NCI-H2107 treated with DMSO at 0.1 percent for 48 hours (cell line): ENCODE results near the gene MYO5A.
"Not testable (repeated sequence)": the region's sequence is repeated elsewhere in the genome, so short reads cannot be mapped to it uniquely, and the experiment has no call there.

Experiments
- DNase-seq: peaks from one replicate; lab custom pipeline; 2025; ENCODE audit not compliant: unreplicated experiment; lab: John Stamatoyannopoulos, UW

The MYO5A gene

DNA sequence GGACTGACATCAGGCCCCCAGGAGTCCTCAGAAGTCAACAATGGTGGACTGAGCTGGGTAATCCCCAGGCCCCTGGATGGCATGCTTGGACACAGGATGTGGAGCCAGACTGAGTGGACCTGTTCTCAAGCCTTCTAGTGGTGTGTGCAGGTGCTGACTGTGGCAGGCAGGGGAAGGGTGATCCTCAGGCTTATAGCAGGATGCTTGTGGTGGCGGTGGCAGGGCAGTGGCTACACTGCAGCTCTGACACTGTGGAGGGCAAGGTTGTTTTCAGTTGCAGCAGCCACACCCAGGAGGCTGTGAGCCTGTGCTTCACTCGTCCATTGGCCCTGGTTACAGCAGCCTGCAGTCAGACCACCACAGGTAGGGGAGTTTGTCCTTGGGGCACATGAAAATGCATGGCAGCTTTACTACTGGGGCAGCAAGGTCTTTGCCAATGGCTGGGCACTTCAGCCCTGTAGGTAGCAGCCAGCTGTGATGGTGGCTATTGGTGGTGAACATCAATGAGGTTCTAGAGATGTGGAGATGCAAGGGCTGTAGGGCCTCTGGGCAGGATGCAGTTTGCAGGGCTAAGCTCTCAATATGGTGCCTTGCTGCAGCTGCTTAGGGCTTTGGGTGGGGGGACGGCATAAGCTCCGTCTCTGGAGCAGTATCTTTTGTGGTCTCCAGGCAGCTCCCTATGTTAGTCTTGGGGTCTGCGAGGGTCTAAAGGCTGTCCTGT, 17.5 kb upstream of the MYO5A start:
- no peak for DNase-seq

DNA sequence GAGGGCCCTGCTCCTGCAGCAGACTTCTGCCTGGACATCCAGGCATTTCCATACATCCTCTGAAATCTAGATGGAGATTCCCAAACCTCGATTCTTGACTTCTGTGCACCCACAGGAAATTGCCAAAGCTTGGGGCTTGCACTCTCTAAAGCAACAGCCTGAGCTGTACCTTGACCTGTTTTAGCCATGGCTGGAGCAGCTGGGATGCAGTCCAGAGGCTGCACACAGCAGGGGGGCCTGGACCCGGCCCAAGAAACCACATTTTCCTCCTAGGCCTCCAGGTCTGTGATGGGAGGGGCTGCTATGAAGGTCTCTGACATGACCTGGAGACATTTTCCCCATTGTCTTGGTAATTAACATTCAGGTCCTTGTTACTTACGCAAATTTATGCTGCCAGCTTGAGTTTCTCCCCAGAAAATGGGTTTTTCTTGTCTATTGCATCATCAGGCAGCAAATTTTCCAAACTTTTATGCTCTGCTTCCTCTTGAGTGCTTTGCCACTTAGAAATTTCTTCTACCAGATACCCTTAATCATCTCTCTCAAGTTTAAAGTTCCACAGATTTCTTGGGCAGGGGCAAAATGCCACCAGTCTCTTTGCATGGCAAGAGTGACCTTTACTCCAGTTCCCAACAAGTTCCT, 11.8 kb upstream of the MYO5A start:
- DNase-seq: no peak

DNA sequence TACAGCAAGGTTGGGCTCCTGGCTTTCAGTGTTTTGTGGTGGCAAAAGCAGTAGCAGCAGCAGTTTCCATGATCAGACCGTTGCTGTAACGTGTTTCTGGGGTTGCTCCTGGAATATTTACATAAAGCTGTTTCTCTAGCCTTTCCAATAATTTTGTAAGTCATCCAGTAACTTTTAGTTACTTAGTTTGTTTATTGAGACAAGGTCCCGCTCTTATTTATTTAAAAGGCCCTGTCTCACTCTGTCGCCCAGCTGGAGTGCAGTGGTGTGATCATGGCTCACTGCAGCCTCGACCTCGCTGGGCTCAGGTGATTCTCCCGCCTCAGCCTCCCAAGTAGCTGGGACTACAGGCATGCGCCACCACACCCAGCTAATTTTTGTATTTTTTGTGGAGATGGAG, 8.8 kb upstream of the MYO5A start:
- DNase-seq: no peak

DNA sequence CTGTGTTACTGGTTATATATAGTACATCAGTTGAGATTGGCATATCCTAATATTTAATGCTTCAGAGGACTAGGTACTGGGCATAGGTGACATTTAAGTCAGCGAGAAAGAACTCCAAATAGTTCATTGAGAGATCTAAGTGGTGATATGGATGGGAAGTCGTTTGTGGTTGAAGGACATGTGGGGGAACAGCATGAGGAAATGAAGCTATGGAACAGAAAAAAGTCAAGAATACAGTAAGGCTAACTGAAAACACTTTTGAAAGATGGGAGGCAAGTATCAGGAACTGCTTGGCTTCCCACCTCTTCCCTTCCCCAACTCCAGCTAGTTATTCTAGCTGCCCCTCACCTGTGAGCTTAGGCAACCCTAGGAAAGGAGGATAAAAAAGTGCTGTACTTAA, 3.7 kb upstream of the MYO5A start:
- no peak for DNase-seq

DNA sequence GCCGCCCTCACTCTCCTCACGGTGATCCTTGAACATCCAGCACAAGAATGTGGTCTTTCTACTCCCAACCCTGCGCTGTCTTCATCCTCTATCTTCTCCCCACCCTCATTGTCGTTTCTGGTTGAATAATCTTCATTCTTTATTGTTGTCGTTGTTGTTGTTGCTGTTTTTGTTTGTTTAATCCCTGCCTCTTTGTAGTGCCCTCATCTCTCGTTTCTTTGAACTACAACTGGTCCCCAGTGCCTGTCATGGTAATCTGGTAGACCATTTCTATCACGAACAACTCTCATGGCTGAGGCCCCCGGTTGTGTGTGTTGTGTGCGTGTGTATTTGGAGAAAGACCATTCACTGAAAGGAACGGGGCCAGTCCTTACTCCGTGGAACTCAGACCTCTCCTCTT, 1.3 kb upstream of the MYO5A start:
- DNase-seq: no peak

DNA sequence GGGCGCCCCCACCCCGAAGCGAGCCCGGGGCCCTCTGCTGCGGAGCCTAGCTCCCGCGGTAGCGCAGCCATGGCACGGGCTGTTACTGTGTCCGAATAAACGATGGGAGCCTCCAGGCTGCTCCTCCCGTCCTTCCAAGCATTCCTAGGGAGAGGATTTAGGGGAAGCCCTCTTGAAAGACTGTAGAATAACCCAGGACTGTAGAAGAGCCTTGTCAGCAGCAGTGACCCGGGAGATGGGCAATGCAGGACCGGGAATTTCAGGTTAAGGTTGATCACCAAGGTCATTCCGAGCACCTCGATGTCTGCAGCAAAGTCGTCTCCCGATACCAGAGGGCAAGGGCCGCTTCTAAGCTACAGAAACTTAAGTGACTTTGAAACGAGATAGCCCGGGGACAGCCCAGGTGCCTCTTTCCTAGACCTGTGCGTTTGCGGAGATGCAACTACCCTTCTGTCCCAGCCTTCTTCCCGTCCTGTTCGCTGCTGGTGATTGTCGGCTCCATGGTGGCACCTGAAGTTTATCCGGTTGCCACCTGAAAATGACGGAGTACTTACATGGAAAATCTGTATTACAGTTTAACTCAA, 753 bp upstream of the MYO5A start:
- no peak for DNase-seq

DNA sequence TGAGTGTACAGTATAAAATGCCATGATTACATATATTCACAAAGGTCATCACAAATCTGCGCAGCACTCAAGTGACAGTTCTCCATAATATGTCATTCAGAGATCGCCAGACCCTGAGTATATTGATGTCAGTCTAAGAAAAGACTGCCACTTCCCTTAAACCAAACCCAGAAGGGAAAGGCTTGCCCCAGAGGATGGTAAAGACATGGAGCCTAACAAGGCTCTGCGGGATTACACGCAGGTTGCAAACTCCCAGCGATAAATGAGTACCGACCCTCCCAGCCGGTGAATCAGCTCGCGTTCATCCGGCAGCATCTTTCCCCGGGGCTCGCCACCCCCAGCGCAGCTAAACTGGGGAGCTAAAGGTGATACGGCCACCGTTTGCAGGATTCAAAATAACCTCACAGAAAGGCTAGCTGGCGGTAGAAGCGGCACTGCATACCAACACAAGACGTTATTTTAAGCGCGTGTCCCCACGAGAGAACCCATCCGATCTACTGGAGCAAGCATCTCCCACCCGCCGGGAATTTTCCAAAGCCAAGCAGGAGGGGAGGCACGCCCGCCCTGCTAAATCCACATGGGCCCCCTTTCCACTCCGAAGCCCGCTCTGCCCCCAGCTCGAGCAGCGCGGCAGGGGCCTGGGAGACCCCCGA, 643 bp downstream of the MYO5A start:
- DNase-seq: no peak

DNA sequence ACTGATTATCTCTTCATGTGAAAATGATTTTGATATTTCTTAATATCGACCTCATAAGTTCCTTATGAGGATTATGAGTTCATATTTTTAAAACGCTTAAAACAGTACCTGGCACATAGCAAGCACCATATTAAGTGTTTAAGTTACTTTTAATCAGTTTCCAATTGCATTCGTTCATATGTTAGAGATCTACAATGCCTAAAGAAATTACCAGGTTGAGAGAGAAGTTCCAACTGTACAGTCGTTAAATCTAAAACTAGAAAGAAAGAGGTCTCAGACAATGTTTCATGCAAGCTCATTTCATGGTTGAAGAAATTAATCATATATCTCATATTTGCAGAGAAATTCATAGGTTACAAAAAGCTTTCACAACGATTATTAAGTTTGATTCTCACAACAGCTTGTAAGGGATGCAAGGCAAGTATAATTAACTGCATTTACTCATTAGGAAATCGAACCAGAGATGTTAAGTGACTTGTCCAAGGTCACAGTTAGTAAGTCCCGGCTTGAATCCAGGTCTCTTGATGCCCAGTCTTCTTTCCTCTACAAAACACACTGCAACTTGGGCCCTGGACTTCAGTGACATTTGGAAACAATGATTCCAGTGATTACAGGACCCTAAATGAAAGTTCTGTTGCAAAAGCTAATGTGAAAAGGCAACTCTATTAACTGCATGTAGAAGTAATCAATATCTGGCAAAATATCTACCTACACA, 1.3 kb downstream of the MYO5A start:
- DNase-seq: no peak

DNA sequence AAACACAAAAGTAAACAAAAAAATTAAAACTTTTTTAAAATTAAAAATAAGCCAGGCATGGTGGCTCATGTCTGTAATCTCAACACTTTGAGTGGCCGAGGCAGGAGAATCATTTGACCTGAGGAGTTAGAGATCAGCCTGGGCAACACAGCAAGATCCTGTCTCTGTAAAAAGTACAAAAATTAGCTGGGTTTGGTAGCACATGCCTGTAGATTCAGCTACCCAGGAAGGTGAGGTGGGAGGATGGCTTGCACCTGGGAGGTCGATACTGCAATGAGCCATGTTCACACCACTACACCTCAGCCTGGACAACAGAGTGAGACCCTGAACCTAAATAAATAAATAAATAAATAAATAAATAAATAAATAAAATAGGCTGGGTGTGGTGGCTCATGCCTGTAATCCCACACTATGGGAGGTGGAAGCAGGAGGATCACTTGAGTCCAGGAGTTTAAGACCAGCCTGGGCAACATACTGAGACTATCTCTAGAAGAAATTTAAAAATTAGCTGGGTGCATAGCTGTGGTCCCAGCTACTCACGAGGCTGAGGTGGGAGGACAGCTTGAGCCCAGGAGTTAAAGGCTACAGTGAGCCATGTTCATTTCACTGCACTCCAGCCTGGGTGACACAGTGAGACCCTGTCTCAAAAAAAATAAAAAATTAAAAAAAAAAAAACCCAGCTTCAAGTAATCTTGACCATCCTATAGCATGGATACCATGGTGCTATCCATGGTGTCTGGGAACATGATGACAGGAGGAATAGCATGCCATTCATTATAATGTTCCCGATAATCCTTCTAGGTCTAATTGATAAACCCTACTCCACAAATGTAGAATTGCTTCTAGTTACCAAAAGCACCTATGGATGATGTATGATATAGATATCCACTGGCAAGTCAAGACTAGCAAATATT, 4.2 kb downstream of the MYO5A start:
- no peak for DNase-seq

DNA sequence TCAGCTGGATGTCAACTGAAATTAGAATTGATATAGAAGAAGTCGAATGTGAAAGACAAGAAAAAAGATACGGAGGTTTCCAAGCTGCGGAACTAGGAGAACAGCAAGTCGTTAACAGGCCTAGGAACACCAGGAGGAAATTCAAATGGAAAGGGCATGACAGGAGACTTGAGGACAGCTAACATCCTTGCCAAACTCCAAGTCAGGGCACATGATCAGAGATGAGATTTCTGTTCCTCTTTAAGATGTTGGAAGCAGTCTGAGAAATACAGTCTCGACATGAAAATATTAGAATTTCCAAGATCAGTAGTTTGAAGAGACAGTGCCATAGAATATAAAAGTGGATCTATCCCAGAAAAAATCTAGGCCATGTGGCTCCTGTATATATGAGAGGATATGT, 5.0 kb downstream of the MYO5A start:
- DNase-seq: no peak

DNA sequence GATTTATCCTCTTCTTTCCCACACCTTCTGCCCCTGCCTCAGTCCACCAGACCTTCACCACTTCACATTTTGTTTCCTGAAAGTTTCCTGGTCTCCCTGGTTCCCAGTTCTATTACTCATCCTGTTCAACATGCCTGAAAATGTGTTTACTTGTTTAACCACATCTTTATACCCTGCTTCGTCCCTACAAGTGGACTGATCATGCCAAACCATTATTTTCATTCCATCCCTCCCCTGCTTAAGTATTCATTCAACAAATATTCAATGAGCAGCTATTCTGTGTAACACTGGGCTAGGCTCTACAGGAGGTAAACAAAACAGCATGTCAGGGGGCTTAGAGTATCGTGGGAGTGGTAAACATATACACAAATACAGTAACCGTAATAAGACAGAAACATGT, 5.5 kb downstream of the MYO5A start:
- no peak for DNase-seq

DNA sequence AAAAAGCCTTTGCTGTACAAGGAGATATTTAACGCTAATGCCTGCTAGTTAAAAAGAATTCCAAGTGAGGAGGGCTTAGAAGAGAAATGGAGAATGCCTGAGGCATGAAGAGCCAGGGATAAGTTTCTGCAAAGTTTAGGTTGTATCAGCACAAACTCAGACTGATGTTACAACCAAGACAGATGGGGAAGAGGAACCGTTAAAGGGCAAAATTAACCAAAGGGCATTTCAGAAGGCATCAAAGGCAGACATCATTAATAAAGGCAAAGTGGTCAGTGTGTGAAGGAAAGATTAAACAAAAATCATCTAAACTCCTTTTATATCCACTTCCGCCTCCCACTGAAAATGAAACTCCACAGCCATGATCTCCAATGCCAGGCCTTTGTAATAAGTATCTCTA, 7.0 kb downstream of the MYO5A start:
- DNase-seq: no peak

DNA sequence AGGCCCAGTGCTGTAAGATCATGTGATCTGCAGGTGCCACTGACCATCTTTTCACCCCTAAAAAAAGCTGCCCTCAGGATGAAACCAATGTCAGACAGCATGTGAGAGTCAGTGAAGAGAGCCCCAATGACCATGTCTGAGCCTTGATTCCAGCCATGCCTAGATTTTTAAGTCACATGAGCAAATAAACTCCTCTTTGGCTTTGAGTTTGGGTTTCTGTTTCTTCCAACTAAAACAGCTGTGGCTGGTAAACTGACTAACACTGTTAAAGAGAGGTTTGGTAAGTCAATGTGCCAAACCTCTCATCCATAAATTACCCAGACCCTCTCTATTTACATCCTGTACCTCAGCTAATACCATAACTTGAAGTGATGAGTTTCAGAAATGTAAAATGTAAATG, 8.3 kb downstream of the MYO5A start:
- DNase-seq: no peak

DNA sequence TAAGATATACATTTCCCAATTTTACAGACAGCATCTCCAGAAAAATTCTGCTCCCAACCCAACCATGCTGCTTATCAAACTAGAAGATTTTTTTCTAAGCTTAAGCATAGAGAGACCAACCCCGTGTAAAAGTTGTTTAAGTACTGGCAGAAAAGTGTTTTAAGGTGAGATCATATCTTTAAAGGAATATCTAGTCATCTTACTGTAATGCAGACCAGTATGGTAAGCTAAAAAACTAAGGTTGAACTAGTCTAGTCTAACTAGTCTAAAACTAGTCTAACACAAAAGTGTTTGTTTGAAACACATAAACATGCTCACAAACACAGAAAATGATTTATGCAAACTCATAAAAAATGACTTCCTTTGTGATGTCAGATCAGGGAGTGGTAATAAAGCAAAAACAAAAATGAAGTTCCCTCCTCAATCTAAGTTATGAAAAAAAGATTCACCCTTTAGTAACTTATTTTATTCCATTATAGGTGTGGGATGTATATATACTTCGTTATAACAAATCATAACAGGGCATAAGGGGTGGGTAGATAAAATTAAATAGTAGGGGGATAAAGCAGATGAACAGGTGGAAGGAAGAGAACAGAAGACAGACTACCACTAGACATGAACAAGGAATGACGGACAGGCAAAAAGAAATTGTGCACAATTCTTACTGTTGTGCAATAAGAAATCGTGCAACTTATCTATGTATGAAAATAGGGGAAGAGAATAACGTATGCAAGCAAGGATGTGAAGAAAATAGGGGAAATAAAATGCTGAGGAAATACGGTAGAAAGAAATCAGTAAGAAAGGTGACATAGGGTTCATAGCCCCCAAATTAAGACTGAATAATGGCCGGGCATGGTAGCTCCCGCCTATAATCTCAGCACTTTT, 10.0 kb downstream of the MYO5A start:
- DNase-seq: no peak

DNA sequence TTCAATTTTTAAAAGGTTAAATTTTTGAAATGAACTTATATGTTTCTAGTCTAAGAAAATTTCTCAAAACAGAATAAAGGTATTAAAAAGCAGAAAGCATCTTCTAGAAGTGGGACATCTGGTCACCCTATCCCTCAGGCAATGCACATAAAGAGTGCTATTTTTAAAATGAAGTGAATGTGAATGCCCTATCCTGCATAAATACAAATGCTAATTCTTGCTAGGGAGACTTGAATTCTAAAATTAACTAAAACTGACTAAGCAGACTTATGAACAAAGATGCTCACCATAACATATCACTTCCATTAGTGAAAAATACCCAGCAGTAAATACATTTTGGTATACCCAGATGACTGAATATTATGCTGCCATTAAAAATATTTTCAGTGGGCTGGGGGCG, 11.7 kb downstream of the MYO5A start:
- DNase-seq: no peak

DNA sequence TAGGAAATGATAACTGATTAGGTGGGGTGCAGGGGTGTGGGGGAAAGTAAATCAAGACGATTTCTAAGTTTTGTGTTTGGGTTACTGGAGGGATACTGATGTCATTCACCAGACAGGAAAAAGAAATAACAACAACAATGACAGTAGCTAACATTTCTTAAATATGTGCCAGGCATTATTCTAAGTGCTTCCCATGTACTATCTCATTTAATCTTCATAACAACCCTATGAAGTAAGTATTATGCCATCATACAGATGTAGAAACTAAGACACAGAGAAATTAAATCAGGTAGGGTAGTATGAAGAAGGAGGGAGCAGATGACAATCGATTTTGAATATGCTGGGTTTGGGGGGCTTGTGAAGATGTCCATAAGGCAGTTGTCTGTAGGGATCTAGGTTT, 13.3 kb downstream of the MYO5A start:
- no peak for DNase-seq

DNA sequence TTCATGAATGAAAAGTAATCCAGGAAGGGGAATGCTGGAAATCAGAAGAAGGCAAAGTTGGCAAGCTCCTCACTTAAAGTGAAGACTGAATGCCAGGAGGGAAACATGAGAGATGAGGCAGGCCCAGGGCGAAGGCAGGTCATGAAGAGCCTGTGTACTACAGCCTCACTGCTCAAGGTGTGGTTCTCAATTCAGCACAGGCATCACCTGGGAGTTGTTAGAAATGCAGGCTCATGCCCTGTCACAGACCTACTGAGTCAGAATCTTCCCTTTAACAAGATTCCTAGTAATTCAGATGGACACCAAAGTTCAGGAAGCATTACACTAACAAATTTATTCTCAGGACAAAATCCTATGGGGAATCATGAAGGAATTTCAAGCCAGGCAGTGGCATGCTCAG, 14.2 kb downstream of the MYO5A start:
- no peak for DNase-seq

DNA sequence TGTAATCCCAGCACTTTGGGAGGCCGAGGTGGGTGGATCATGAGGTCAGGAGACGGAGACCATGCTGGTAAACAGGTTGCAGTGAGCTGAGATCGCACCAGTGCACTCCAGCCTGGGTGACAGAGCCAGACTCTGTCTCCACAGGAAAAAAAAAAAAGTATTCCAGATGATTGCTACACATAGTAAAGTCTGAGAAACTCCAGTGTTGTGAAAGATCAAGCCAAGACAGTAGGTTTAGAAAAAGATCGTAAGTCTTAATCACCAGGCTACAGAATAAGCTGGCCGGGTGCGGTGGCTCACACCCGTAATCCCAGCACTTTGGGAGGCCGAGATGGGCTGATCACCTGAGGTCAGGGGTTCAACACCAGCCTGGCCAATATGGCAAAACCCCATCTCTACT, 15.8 kb downstream of the MYO5A start:
- not testable (repeated sequence) for DNase-seq

DNA sequence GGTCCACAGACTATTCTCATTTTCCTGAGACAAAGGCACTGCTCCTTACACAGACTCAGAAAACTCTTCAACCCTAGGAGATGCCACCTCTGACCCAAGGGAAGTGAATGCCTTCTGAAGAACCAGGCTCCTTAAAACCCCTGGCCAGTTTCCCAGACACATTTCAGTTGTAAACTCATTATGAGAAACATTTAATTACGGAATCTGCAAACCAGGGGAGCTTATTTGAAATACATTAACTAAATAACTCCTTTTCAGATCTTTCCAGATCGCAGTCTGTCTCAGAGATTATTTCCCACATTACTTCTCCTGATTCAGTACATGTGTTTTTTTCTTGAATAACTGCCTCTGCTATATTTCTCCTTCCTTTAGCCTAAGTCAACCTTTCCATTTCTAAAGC, 17.6 kb downstream of the MYO5A start:
- no peak for DNase-seq
